ENCODE measurements around the gene PIEZO2.
"Not testable (repeated sequence)": the region's sequence is repeated elsewhere in the genome, so short reads cannot be mapped to it uniquely, and the experiment has no call there.

PIEZO2 gene

GRCh38 chr18:10661317-10661716 is 488.1 kb downstream of the PIEZO2 start:
- no peak for DNase-seq

- DNase-seq = no peak
Observed at GRCh38 chr18:10660179-10660884, 489.0 kb downstream of the PIEZO2 start.

DNA sequence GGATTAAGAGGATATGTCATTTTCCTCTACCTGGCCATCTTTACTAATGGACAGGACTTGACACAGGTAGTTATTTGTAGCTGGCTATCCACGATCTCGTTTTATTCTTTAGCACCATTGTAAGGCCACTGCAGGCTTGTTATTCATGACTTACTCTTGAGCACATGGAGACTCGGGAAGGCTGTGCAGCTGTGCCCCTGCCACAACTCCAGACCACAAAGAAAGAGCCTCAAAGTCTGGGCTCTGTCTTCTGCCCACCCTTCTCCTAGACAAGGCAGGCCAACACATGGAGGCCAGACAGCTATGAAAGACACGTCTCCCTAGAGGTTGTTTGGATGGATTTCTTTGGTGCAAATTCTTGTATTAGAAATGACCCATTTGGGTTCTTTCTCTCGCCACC is 489.8 kb downstream of the PIEZO2 start:
- no peak for DNase-seq

DNA sequence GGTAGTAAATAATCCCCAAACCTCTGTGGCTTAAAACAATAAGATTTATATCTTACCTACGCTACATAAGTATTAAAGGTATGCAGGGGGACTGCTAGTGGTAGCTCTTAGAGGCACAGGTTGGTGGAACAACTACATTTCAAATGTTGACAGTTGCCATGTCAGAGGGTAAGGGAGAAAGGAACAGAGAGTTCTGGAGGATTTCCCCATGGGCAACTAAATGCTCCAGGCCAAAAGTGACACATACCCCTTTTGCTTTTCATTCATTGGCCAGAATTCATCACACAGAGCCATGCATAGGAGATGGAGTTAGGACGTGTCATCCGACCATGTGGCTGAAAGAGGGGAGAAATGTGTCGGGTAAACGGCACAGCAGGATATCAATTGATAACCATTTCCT is 490.4 kb downstream of the PIEZO2 start:
- DNase-seq = no peak

GRCh38 chr18:10644003-10644402 is 505.4 kb downstream of the PIEZO2 start:
- DNase-seq = not testable (repeated sequence)

GRCh38 chr18:10642915-10643524 is 506.3 kb downstream of the PIEZO2 start:
- not testable (repeated sequence) for DNase-seq

- not testable (repeated sequence) for DNase-seq
Observed at GRCh38 chr18:10638539-10638885, 510.9 kb downstream of the PIEZO2 start.

- not testable (repeated sequence) for DNase-seq
Observed at GRCh38 chr18:10637858-10638538, 511.4 kb downstream of the PIEZO2 start.

GRCh38 chr18:10629076-10629475 is 520.3 kb downstream of the PIEZO2 start:
- not testable (repeated sequence) for DNase-seq

DNA sequence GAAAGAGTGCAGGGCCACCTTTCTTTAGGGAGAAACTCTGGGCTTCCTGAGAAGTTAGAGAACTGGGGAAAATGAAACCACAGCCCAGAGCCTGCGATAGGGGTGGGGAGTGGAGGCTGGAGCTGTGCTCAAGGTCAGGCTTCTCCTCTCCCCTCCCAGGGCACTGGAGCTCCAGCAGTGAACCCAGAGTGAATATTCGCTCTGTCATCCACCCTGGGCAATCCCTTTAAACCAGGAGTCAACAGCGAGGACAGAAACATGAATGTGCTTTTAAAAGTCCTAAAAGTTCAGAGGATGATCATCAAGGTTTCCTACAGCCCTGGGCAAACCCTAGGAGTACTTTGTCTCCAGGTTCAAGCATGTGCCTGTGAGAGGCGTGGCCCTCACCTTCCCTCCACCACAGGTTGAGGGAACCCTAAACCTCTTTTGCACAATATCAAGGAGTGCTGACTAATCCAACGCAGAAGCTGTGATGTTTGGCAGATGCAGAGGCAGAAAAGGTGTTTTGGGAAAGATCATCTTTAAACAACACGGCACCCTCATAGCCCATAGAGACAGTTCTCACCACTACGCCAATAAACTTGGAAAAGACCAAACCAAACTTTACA is 522.7 kb downstream of the PIEZO2 start:
- not testable (repeated sequence) for DNase-seq

- not testable (repeated sequence) for DNase-seq
Observed at GRCh38 chr18:10623606-10624005, 525.8 kb downstream of the PIEZO2 start.

DNA sequence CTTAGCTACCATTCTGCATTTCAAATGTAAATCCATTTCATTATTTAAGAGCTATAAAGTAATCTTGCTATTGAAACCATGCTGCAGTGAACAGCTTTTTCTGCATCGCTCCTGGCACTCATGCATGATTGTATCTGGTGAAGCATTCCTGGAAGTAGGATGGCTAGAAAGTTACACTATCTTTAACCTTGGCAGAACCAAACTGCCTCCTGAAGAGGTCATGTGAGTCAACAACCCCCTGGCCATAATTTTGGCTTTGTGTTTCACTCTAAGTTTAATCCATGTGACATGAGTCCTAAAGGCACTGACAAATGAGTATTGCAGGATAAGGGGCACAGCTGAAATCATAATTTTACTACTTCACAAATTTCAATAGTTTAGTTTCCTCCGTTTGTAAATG is 526.4 kb downstream of the PIEZO2 start:
- not testable (repeated sequence) for DNase-seq

GRCh38 chr18:10620670-10621329 is 528.6 kb downstream of the PIEZO2 start:
- DNase-seq = not testable (repeated sequence)
